ENCODE results near the gene LY6G5B. TPM values are rescaled to one million over a fixed set of nuclear protein-coding genes. Genes with fewer than 3 reads are reported as not detected.
A peak's percentile ranks its signal among the peaks of the same experiment; 100 is the strongest.

Gene LY6G5B
- total and polyA plus RNA-seq, 12 donors: 0.48 to 13.4 (median 4.7) TPM

DNA sequence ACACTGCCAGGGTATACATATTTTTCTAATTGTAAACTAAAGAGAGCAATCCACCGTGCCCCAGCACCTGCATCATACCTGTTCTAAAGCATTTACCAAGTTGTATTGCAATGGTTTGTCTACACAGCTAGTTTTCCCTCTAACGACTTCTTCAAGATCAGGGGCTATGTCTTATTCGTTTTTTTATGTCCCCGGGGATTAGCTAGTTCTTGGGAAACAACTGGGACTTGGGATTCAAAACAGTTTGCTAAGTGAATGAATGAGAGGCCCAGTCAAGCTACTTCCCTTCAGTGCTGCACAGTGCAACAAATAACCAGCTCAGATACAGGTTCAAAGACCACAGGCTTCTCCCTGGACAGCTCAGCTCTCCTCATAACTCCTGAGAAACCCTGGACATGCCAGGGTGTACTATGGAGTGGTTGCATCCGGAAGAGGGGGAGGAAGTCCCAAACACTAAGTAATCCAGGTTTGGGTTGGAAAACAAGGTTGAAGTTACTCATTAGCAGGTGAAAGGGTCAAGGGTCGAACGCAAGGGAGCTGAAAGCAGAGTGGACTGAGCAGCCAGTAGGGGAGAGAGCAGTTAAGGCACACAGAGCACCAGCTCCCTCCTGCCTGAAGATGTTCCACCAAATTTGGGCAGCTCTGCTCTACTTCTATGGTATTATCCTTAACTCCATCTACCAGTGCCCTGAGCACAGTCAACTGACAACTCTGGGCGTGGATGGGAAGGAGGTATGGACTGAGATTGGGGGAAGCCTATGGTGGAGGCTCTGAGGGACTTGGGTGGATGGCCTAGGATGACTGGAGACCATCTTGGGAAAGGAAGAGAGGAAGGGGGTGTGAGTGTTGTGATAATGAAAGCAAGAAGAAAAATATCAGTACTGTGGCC, 14.2 kb upstream of the LY6G5B start, which contains the start of gene APOM:
APOM (plus strand) TSS at position 546 of the 889 bp plus-strand sequence; CDS start at position 619, 73 bp downstream.
- peaks cover 0 to 23% of the 10 kb centered on the region in 2 donors for H3K36me3 ChIP-seq (replicated peaks in 1 of 2)
- TF ChIP-seq POLR2A (IDR thresholded peaks at IDR 0.05): no peak
- TF ChIP-seq, protein P1, sequence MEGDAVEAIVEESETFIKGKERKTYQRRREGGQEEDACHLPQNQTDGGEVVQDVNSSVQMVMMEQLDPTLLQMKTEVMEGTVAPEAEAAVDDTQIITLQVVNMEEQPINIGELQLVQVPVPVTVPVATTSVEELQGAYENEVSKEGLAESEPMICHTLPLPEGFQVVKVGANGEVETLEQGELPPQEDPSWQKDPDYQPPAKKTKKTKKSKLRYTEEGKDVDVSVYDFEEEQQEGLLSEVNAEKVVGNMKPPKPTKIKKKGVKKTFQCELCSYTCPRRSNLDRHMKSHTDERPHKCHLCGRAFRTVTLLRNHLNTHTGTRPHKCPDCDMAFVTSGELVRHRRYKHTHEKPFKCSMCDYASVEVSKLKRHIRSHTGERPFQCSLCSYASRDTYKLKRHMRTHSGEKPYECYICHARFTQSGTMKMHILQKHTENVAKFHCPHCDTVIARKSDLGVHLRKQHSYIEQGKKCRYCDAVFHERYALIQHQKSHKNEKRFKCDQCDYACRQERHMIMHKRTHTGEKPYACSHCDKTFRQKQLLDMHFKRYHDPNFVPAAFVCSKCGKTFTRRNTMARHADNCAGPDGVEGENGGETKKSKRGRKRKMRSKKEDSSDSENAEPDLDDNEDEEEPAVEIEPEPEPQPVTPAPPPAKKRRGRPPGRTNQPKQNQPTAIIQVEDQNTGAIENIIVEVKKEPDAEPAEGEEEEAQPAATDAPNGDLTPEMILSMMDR (IDR thresholded peaks at IDR 0.05): no peak
- H3K4me3 ChIP-seq: no peak within 1 kb of the TSS
- no peaks in the 10 kb centered on the region for H3K9me3 ChIP-seq (replicated peaks in 1 of 3)
- WGBS, 4 donors: 89 to 90% (median 89%) methylated on average over 8 of the region's 8 CpGs
- no peaks in the 10 kb centered on the region for H3K27me3 ChIP-seq
- DNase-seq: no peak
- H3K27ac ChIP-seq: no peak within 1 kb of the TSS
- intact Hi-C loops (cut with DNase I): no loop called here
- peaks cover 24 to 43% of the 10 kb centered on the region in 2 donors for H3K4me1 ChIP-seq (replicated peaks in 1 of 2)

DNA sequence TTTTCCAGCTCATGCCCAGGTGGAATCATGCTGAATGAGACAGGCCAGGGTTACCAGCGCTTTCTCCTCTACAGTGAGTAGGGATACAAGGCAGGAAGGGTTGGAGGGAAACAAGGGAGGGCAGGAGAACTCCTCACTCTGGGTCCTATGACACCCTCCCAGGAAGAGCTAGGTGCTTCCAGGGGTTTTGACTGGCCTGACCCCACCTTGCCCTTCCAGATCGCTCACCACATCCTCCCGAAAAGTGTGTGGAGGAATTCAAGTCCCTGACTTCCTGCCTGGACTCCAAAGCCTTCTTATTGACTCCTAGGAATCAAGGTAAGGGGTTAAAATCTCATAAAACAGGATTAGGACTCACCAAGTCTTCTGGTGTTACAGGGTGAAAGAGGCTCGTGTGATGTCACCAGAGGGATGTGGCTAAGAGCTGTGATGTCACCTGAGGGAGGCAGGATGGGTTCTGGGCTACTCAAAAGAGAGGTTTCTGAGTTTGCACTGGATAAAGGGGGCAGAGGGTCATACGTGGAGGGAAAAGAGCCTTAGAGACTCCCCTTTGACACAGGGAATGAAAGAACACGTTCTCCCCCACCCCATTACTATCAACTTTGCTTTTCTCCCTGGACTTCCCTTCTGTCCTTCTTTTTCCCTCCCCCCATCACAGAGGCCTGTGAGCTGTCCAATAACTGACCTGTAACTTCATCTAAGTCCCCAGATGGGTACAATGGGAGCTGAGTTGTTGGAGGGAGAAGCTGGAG, 12.2 kb upstream of the LY6G5B start:
- H3K27me3 ChIP-seq: no peaks in the 10 kb centered on the region
- TF ChIP-seq, protein P1 (IDR thresholded peaks at IDR 0.05): no peak
- TF ChIP-seq POLR2A (IDR thresholded peaks at IDR 0.05): no peak
- intact Hi-C loops (cut with DNase I): no loop called here
- peaks cover 0 to 24% of the 10 kb centered on the region in 2 donors for H3K36me3 ChIP-seq (replicated peaks in 1 of 2)
- peak overlapping the region in 1 of 5 donors; percentile 15 for H3K27ac ChIP-seq
- 77 to 84% (median 80%) methylated on average over 6 of the region's 6 CpGs for WGBS, 4 donors
- no peak for DNase-seq
- no peak overlapping the region for H3K4me3 ChIP-seq
- H3K9me3 ChIP-seq (replicated peaks in 1 of 3): no peaks in the 10 kb centered on the region
- peaks cover 12 to 40% of the 10 kb centered on the region in 2 donors for H3K4me1 ChIP-seq (replicated peaks in 1 of 2)

DNA sequence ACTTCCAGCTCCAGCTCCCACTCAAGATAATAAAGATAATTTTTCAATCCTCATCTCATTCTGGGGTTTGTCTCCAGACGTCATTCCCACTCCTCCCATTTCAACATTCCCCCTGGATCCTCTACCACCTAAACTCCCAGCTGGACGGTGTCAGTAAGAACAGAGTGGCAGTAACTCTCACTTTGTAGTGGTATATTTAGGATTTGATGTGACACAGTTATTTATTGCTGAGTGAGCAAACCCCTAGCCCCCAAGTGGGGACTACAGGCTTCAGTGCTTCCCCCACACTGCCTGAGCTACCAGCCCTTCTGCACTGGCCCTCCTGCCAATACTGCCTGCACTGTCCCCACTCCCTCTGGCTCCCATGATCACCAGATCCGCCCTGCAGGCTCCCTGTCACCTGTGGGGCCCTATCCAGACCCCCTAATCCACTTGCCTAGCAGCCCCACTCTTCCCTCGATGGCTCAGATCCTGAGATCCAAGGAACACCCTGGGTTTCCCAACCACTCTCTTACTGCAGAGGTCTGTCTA, 11.6 kb upstream of the LY6G5B start:
- Histone ChIP-seq H3K36me3 (replicated peaks in 1 of 2) (peaks cover 0 to 24% of the 10 kb centered on the region in 2 donors), H3K4me3 (no peak overlapping the region), H3K4me1 (replicated peaks in 1 of 2) (peaks cover 12 to 44% of the 10 kb centered on the region in 2 donors), H3K27me3 (no peaks in the 10 kb centered on the region), H3K27ac (peak overlapping the region in 2 of 5 donors; percentile 2 to 15), H3K9me3 (replicated peaks in 1 of 3) (no peaks in the 10 kb centered on the region)
- intact Hi-C loops (cut with DNase I): no loop called here
- no peak for TF ChIP-seq POLR2A (IDR thresholded peaks at IDR 0.05)
- TF ChIP-seq, protein P1 (IDR thresholded peaks at IDR 0.05): no peak
- no peak for DNase-seq
- WGBS, 4 donors: 77 to 87% (median 81%) methylated on average over 4 of the region's 4 CpGs

Data from adrenal gland (tissue), 12 donors.